ENCODE results near the gene KAZALD1. TPM values are rescaled to one million over a fixed set of nuclear protein-coding genes. Genes with fewer than 3 reads are reported as not detected.

Gene KAZALD1
- total RNA-seq, 1 experiment from 2014 or later = 24.9 TPM

GRCh38 chr10:101063548-101064414 is 2.0 kb downstream of the KAZALD1 start:
- H3K4me1 ChIP-seq (ENCODE audit: insufficient read depth, low read length) = peaks cover 40% of the 10 kb centered on the region
- ATAC-seq (no peak), DNase-seq (no peak)
- intact Hi-C loops (cut with micrococcal nuclease) = no loop called here
- BruUV-seq (replicated peaks) = no TSS peak
- H3K9me2 ChIP-seq (replicated peaks; ENCODE audit: low read length) = no peaks in the 10 kb centered on the region
- TF ChIP-seq EZH2phosphoT487 (IDR thresholded peaks at IDR 0.05; ENCODE audit: borderline replicate concordance, low read length) (no peak), EZH2 (IDR thresholded peaks at IDR 0.05; ENCODE audit: low read length, unreplicated experiment) (no peak), CTCF (conservative IDR thresholded peaks at IDR 0.05; ENCODE audit: low read depth, low read length) (no peak)
- CTCF ChIA-PET = no interaction called here
- H3K4me3 ChIP-seq (ENCODE audit: low read length) = peak overlapping the region; percentile 87
- no peak overlapping the region for H3K27ac ChIP-seq (ENCODE audit: low read length)
- H3K9ac ChIP-seq (ENCODE audit: low read length) = no peak overlapping the region
- H3K27me3 ChIP-seq (ENCODE audit: low read length) = no peaks in the 10 kb centered on the region
- peaks cover 45% of the 10 kb centered on the region for H3K79me2 ChIP-seq (ENCODE audit: low read length)
- H2AFZ ChIP-seq (ENCODE audit: low read length) = no peak overlapping the region
- H3K36me3 ChIP-seq (ENCODE audit: low read depth, low read length) = no peaks in the 10 kb centered on the region
- no peaks in the 10 kb centered on the region for H3F3A ChIP-seq (ENCODE audit: low read length, unreplicated experiment)
- H3K4me2 ChIP-seq (ENCODE audit: low read length) = peak overlapping the region; percentile 88
- no peaks in the 10 kb centered on the region for H3K9me3 ChIP-seq (ENCODE audit: low read length)
- POLR2A ChIA-PET (ENCODE audit: unreplicated experiment) = no interaction called here
- no peaks in the 10 kb centered on the region for H4K20me1 ChIP-seq (ENCODE audit: low read length)

DNA sequence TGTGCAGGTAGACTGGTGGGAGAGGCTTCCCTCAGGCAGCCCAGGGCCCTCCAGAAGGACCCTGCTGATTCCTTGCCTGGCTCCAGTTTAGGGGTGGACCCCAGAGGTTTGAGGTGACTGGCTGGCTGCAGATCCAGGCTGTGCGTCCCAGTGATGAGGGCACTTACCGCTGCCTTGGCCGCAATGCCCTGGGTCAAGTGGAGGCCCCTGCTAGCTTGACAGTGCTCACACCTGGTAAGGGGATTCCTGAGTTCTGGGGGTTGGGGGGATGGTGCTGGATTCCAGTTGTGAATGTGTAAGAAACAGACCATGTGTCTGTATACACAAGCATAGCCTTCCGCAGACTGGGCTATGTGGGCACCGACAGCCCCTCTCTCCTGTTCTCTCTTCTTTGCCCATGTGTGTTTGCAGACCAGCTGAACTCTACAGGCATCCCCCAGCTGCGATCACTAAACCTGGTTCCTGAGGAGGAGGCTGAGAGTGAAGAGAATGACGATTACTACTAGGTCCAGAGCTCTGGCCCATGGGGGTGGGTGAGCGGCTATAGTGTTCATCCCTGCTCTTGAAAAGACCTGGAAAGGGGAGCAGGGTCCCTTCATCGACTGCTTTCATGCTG is 2.7 kb downstream of the KAZALD1 start:
- no peak overlapping the region for H3K27ac ChIP-seq (ENCODE audit: low read length)
- intact Hi-C loops (cut with micrococcal nuclease) = no loop called here
- DNase-seq (no peak), ATAC-seq (no peak)
- no peaks in the 10 kb centered on the region for H3K9me2 ChIP-seq (replicated peaks; ENCODE audit: low read length)
- H3K4me2 ChIP-seq (ENCODE audit: low read length) = no peak overlapping the region
- no peaks in the 10 kb centered on the region for H3F3A ChIP-seq (ENCODE audit: low read length, unreplicated experiment)
- H3K4me1 ChIP-seq (ENCODE audit: insufficient read depth, low read length) = peaks cover 36% of the 10 kb centered on the region
- no TSS peak for BruUV-seq (replicated peaks)
- no peaks in the 10 kb centered on the region for H3K36me3 ChIP-seq (ENCODE audit: low read depth, low read length)
- no peak overlapping the region for H3K4me3 ChIP-seq (ENCODE audit: low read length)
- H4K20me1 ChIP-seq (ENCODE audit: low read length) = no peaks in the 10 kb centered on the region
- no peaks in the 10 kb centered on the region for H3K9me3 ChIP-seq (ENCODE audit: low read length)
- no peak overlapping the region for H3K9ac ChIP-seq (ENCODE audit: low read length)
- TF ChIP-seq CTCF (conservative IDR thresholded peaks at IDR 0.05; ENCODE audit: low read depth, low read length) = no peak
- no peak for TF ChIP-seq EZH2 (IDR thresholded peaks at IDR 0.05; ENCODE audit: low read length, unreplicated experiment)
- TF ChIP-seq EZH2phosphoT487 (IDR thresholded peaks at IDR 0.05; ENCODE audit: borderline replicate concordance, low read length) = no peak
- H3K79me2 ChIP-seq (ENCODE audit: low read length) = peaks cover 38% of the 10 kb centered on the region
- H2AFZ ChIP-seq (ENCODE audit: low read length) = no peak overlapping the region
- POLR2A ChIA-PET (ENCODE audit: unreplicated experiment) = no interaction called here
- H3K27me3 ChIP-seq (ENCODE audit: low read length) = no peaks in the 10 kb centered on the region
- CTCF ChIA-PET = interaction anchor here (1.2 kb wide), 1 partner anchor 15 kb away, joined by 5 read pairs; no protein-coding TSS in a partner anchor
